Breast epithelium (tissue), 3 donors: Measurements from ENCODE around the gene CCL26.

Experiments
- CTCF ChIP-seq, 3 donors: fragments of 450-650 bp; IDR thresholded peaks; one replicate each; pipeline ENCODE4 v1.5.1; 2016 to 2017; ENCODE audit warnings: antibody characterized with exemption in 3 of 3, mild to moderate bottlenecking in 3 of 3, moderate library complexity in 3 of 3
- POLR2A ChIP-seq: fragments of 450-650 bp; IDR thresholded peaks from one replicate; pipeline ENCODE4 v1.6.1; 2016; ENCODE audit warnings: antibody characterized with exemption, mild to moderate bottlenecking, moderate library complexity
- POLR2AphosphoS5 ChIP-seq, 3 donors: sonication (generic); formaldehyde crosslinking; IDR thresholded peaks; one replicate each; pipeline ENCODE4 v1.6.1; 2017; ENCODE audit warnings: antibody characterized with exemption in 3 of 3

GRCh38 chr7:75738975-75739795, 32.8 kb downstream of the CCL26 start:
- peak in 2 of 3 donors; percentile 35 to 36 for TF ChIP-seq POLR2AphosphoS5 (IDR thresholded peaks at IDR 0.05)
- peak in 2 of 3 donors; percentile 10 to 30 for TF ChIP-seq CTCF (IDR thresholded peaks at IDR 0.05)
- TF ChIP-seq POLR2A: no peak
